KOPT-K1 (cell line): ENCODE data around the gene FBXL14.

Experiments
- H3K27ac ChIP-seq: fragments of 200-600 bp; sonication (generic); 2 replicates; pipeline ENCODE4 v1.5.1; 2016; ENCODE audit warnings: antibody characterized with exemption, mild to moderate bottlenecking, low read depth, low read length; ENCODE audit not compliant: poor library complexity, severe bottlenecking
- H3K36me3 ChIP-seq: fragments of 200-600 bp; sonication (generic); 2 replicates; pipeline ENCODE4 v1.5.1; 2017; ENCODE audit warnings: antibody characterized with exemption, mild to moderate bottlenecking, low read length, moderate library complexity; ENCODE audit not compliant: insufficient read depth
- H3K9me3 ChIP-seq: fragments of 200-600 bp; sonication (generic); 2 replicates; pipeline ENCODE4 v1.5.1; 2017; ENCODE audit warnings: antibody characterized with exemption, low read length, mild to moderate bottlenecking; ENCODE audit not compliant: insufficient read depth, poor library complexity, severe bottlenecking

FBXL14 gene

DNA sequence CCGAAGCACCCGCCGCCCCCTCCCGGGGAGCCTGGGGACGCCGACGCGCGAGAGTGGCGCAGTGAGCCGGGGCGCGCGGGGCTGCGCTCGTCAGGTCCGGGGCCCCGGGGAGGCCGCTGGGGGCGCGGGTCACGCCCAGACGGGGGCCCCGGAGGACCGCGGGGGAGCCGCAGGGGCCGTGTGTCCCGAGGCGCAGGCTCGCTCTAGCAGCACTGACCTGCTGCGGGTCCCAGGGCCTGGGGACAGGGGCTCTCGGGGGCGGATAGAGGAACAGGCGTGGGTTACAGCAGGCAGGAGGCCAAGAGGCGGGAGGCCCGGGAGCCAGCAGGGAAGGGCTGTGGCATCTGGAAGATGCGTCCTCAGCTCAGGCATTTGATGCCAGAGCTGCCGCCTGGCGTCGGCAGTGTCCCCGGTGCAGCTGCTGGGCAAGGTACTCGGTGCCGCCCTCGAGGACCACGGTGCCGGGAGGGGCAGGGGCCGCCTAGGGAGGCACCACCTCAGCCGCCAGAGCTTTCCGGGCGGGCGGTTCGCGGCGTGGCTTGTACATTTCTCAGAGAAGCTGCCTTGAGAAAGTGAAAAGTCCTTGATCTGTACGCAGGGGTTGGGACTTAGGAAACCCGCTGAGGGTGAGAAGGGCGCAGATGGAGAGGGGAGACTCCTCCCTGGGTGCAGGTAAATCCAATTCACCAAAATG lies 35.9 kb upstream of the FBXL14 start:
- no peak overlapping the region for H3K27ac ChIP-seq
- H3K9me3 ChIP-seq = no peaks in the 10 kb centered on the region
- H3K36me3 ChIP-seq = no peaks in the 10 kb centered on the region

DNA sequence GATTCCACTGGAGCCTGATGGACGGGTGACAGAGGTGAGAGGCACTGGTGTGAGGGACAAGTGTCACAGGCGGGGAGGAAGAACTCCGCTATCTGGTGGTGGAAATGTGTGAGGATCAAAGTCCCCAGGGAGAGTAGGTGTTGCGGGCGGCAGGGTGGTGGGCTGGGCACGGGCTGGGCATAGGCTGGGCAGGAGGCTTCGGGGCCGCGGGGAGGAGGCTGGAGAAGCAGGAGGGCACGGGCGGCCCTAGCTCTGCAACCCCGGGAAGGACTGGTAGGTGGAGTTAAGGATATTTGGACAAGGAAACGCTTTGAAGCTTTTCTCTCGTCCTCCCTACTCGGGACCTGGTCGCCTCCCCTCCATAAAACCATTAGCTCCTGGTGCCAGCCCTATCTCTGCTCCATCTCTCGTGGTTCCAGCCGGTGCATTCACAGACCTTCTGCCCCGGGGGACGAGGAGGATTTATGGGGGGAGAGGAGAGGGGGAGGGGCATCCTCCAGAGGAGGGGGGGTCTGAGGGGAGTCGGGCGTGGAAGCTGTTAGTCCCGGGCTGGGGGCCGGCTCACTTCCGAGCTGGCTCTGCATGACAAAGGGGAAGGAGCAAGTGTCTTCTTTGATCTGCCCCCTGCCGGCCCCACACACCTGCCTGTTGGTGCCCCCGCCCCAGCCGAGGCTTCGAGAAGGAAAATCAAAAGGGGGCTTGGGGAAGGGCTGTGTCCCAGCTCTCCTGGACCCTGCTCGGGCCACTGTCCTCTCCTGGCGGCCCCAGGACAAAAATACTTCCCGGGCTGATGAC lies 35.2 kb upstream of the FBXL14 start:
- Histone ChIP-seq H3K9me3 (no peaks in the 10 kb centered on the region), H3K36me3 (no peaks in the 10 kb centered on the region), H3K27ac (no peak overlapping the region)

DNA sequence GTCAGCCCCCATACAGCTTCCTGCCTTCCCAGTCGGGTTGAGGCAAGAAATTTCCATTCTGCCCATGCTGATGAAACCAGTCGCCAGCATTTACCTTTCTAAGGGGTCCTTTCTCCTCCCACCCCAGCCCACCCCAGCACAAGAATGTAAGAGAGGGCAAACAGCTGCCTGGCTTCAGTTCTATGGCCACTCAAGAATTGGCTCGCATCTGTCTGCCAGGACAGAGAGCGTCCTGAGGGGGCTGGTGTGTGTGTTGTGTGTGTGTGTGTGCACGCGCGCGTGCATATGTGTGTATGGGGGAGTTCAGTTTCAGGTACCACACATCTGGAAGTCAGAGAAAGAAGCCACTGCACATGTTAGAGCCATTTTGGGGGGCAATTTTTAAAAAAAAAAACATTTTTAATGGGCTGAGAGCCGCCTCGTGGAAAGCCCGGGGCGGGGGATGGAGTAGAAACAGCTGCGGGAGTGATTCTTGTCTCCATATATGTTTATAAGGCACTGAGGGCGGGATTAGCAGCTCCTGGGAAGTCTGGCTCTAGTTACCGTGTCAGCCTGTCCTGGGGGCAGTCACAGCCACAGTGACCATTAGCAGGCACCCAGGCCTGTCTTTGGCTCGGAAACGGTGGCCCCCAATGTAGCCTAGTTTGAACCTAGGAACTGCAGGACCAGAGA lies 34.4 kb upstream of the FBXL14 start, which contains the start of gene WNT5B:
TSS of gene WNT5B (plus strand) at position 566 of the 672 bp plus-strand sequence. CDS start 2,124 bp downstream, outside the sequence.
- H3K36me3 ChIP-seq = no peaks in the 10 kb centered on the region
- H3K27ac ChIP-seq = no peak within 1 kb of the TSS
- H3K9me3 ChIP-seq = no peaks in the 10 kb centered on the region

DNA sequence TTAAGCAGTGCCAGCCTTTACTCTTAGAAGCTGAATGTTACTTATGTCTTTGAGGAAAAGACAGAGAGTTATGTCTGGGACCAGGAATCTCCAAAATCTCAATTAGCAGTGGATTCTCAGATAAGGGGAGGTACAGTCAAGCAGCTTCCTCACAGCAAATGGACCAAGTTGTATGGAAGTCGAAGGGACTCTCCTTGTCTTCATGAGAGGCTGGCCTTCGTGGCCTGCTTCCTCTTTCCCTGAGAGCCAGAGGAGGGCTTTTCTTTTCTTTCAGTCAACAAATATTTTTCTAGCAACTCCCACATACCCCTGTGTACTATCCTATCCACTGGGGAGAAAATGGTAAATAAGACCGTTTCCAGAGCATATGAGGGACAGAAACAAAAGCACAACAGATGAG lies 28.0 kb upstream of the FBXL14 start:
- H3K9me3 ChIP-seq = no peaks in the 10 kb centered on the region
- no peaks in the 10 kb centered on the region for H3K36me3 ChIP-seq
- H3K27ac ChIP-seq = no peak overlapping the region

DNA sequence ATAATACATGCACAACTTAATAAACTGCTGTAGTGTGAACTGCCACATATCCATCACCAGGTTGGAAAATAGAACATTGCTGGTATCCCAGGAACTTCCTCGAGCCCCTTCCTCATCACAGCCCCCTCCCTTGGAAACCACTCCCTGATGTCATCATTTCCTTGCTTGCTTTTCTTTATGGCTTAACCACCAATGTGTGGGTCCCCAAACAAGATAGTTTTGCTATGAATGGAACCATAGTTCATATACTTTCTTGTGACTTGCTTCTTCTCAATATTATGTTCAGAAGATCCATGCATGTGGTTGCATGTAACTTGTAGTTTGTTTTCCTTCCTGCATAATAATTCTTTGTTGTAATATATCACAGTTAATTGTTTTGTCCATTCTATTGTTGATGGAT lies 25.7 kb upstream of the FBXL14 start:
- no peak overlapping the region for H3K27ac ChIP-seq

DNA sequence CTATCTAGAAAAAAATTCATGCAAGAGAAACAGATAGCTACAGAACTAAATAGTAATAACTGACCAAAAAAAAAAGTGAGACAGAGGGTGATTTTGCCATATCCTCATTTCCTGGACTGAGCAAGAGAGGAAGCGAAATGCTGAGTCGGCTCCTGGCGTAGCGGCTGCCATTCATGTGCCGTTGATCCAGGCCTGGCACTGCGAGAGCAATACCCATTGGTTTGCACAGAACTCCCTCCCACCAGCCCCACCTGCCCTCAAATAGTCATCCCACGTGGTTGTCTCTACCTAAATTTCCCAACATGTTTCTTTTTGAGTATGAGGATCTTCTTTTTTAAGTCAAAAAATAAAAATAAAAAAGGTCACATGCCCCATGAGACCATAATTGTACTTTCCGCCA lies 25.2 kb upstream of the FBXL14 start:
- Histone ChIP-seq H3K27ac (no peak overlapping the region), H3K9me3 (no peaks in the 10 kb centered on the region), H3K36me3 (no peaks in the 10 kb centered on the region)

More for the DNA sequence above, 25.7 kb upstream of the FBXL14 start:
- H3K36me3 ChIP-seq = no peaks in the 10 kb centered on the region
- H3K9me3 ChIP-seq = no peaks in the 10 kb centered on the region

DNA sequence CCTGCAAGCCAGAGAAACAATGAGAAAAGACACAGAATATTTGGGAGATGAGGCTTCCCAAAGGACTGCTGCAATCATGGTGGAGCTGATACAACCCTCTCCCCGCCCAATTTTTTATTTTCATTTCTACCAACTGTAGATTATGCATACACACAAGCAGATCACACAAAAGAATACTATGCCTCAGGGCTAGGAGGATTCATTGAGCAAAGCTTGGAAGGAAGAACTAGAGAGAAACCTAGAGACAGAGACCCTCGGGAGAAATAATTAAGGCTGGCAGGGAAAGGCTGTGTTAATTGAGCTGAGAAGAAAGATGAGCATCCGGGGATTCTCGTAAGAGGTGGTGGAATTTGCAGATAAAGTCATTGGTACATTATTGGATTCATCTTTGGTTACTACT lies 24.8 kb upstream of the FBXL14 start:
- no peaks in the 10 kb centered on the region for H3K9me3 ChIP-seq
- H3K27ac ChIP-seq = no peak overlapping the region
- H3K36me3 ChIP-seq = no peaks in the 10 kb centered on the region

DNA sequence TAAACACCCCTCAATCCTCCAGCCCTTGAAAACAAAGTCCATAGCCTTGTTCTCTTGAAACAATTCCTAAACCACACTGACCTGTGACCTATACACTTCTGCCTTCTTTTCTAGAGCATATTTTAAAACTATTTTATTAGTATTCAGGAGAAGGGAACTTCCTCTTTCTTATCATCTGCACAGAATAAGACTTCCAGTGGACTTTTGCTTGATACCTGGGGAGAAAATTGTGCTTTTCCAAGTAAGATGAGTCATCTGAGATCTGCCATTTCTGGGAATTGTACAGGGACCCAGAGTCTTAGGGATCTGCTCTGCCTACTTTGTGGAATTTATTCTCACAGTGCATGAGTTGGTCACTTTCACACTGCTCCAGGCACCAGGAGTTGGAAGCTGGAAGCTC lies 24.1 kb upstream of the FBXL14 start:
- Histone ChIP-seq H3K27ac (no peak overlapping the region), H3K36me3 (no peaks in the 10 kb centered on the region), H3K9me3 (no peaks in the 10 kb centered on the region)

DNA sequence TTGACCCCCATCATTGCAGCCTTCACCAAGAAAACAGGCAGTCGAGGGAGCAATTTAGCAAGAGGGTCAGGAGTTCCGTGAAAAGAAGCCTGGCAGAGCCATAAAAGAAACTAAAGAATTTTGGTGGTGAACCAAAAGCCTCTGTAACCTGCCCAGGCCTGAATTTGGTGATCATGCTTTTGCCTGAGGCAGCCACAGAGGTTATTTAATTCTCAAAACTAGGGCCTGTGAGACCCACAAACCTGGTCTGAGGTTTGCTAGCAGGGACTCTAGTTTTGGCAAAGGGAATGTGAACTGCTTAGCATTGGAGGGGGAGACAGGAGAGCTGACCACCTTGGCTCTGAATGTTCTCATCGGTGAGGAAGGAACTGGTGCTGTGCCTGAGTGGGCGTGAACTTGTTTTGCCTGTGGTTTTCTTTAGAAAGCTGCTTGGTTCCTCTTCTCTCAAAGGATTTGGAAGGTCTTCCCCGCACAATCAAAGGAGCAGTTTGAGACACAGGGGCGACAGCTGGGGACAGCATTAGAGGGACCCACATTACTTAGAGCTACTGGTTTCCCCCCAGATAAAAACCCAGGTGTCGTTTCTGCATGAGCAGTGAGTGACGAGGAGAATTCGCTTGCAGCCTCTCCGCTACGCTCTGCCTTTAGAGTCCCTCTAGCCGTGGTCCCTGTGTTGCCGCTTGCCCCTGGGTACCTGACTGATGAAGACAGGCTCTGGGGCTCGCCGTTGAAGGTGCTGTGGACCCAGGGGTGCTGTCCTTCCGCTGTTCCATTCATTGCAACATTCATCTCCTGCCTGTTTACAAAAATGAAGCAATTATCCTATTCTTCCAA lies 22.1 kb upstream of the FBXL14 start:
- Histone ChIP-seq H3K9me3 (no peaks in the 10 kb centered on the region), H3K27ac (no peak overlapping the region), H3K36me3 (no peaks in the 10 kb centered on the region)

DNA sequence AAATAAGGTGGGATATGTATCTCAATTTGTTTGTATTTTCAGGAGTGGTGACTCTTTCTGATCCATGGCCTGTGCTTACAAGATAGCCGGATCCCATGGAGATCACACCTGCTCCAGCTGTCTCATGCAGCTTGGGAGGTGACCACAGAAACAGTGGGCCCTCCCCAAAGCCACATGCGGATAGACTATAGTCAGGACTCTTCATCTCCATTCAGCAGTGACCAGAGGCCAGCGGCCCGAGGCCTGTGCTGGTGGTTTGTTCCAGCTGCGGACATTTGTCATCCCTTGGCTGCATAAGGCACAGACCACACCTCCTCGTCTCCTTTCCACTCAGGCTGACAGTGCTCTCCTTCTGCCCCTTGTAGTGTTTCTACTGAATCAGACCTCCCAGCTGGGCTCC lies 20.0 kb upstream of the FBXL14 start:
- Histone ChIP-seq H3K36me3 (no peaks in the 10 kb centered on the region), H3K9me3 (no peaks in the 10 kb centered on the region), H3K27ac (no peak overlapping the region)

DNA sequence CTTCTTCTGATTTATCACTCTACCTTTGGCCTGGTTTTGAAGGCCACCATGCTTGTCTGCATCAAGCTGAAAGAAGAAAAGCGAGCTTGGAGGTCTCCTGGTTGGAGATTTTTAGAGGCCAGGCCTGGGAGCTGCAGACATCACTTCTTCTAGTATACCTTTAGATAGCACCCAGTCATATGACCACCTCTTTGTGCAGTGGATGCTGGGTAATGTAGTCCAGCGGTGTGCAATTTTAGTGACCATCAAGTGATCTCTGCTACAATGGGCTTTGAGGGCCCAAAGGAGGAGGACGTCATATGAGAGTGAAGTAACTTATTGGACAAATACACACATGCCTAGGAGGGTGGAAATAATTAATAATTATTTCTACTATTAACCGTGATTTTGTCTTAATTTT lies 19.5 kb upstream of the FBXL14 start:
- Histone ChIP-seq H3K27ac (no peak overlapping the region), H3K9me3 (no peaks in the 10 kb centered on the region), H3K36me3 (no peaks in the 10 kb centered on the region)

DNA sequence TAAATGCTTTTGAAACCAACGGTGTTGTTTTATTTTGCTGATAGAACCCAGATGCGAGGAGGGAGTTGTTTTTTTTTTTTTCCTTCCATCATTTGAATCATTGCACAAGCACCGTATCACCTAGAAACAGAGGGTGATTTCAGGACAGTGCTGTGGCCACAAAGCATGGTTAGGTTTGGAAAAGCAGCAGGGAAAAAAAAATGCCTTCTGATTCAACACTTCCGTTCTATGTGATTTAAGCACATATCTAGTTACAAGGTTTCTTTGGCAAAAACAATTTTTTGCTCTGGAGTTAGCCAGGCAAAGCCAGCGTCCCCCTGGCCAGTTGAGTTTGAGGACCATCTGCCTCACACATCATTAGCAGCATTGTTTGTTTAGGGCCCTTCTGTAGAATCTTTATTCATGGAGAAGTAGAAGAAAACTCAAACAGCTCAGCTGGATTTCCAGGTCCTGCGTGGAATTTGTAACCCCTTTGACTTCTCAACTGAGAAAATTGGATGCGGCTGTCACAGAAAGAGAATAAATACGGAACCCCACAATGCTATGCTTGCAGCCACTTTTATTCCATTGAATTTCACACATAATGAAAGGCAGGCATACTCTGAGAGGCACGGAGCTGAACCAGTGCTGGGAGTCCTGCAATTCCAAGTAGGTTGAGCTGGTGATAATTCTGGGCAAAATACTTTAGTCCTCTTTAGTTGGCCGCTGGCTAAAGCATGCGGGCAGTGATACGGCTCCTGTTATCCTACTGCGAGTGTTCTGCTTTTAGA lies 17.6 kb upstream of the FBXL14 start:
- Histone ChIP-seq H3K9me3 (no peaks in the 10 kb centered on the region), H3K27ac (no peak overlapping the region), H3K36me3 (no peaks in the 10 kb centered on the region)

DNA sequence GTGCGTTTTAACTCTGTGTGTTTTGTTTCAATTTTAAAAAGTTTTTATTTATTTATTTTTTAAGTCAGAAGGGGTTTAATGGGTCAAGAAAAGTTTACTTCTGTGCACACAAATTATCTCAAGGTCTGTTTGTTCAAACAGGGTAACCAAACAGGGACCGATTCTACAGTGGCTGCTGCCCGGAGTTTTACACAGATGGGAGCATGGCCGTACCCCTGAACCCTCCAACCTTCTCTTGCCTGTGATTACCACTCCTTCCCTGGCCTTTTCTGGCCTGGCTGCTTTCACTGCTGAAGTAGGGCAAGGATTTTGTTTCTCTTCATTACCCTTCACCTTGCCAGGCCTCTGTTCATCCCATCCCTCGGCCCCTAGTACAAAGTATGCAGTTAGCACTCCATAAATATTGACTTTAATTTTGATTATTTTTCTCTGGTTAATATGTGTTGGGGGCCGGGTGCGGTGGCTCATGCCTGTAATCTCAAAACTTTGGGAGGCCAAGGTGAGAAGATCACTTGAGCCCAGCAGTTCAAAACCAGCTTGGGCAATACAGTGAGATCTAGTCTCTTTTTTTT lies 15.8 kb upstream of the FBXL14 start:
- no peak overlapping the region for H3K27ac ChIP-seq
- H3K36me3 ChIP-seq = no peaks in the 10 kb centered on the region
- H3K9me3 ChIP-seq = no peaks in the 10 kb centered on the region

DNA sequence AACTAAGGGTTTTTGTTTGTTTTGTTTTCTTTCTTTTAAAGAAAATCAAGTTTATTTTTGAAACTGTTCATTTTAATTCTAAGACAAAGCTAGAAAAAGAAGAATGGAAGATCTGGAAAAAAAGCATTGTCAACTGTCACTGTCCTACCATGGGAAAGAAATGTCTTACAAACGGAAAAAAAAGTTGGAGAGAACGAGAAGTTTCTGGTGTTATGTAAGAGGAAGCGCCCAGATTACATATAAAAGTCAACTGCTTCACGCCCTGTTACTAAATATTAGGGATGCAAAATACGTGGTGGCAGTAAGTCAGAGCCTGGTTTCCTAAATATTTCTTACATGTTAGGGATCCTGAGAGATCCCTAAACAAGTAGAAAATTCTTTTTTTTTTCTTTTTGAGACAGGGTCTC lies 14.3 kb upstream of the FBXL14 start:
- Histone ChIP-seq H3K9me3 (no peaks in the 10 kb centered on the region), H3K36me3 (no peaks in the 10 kb centered on the region), H3K27ac (no peak overlapping the region)
